T-cell (primary cell): ENCODE data around the gene ETFRF1. TPM values are rescaled to one million over a fixed set of nuclear protein-coding genes. Genes with fewer than 3 reads are reported as not detected.

ENCODE experiments used
- ATAC-seq, 4 experiments: fragments of 200-7000 bp in 3 of 4; fragments of 150-1000 bp in 1 of 4; cut with Tn5 transposase; replicated peaks in 1 of 4; 1 replicate in 3 of 4; 2 replicates in 1 of 4; pipeline ENCODE4 v1.10.0; 2021; ENCODE audit warnings: moderate library complexity in 3 of 4, mild to moderate bottlenecking in 2 of 4, moderate number of reproducible peaks in 1 of 4
- CTCF ChIA-PET, 2 donors: fragments of 300-600 bp; sonication (Branson Sonifier 250); formaldehyde crosslinking; loops; one replicate each; lab custom pipeline; 2022; ENCODE audit warnings: antibody characterized with exemption in 2 of 2; lab: Charles Lee
- POLR2A ChIA-PET, 2 donors: fragments of 300-600 bp; sonication (Branson Sonifier 250); formaldehyde crosslinking; loops; one replicate each; lab custom pipeline; 2022; ENCODE audit warnings: antibody characterized with exemption in 2 of 2; lab: Charles Lee
- DNase-seq, 35 experiments: peaks; one replicate each; pipeline versions ENCODE4 v3.0.0 to v3.0.0-alpha.2; 2013 to 2023
- H3K27ac ChIP-seq: one replicate; pipeline ENCODE4 v1.5.1; 2013; ENCODE audit warnings: low read length
- H3K27me3 ChIP-seq, 2 experiments: replicated peaks in 1 of 2; 1 replicate in 1 of 2; 2 replicates in 1 of 2; pipeline versions ENCODE4 v1.6.1 to v1.7.0; 2013; ENCODE audit warnings: low read length in 1 of 2, mixed read lengths in 1 of 2; ENCODE audit not compliant: control insufficient read depth in 2 of 2, insufficient read depth in 2 of 2; ENCODE audit errors: extremely low read depth in 1 of 2
- H3K36me3 ChIP-seq, 2 donors: 1 replicate in 1 of 2; 2 replicates in 1 of 2; pipeline versions ENCODE4 v1.6.1 to v1.7.0; 2013; ENCODE audit warnings: low read length in 1 of 2; ENCODE audit not compliant: control insufficient read depth in 2 of 2, insufficient read depth in 1 of 2; ENCODE audit errors: extremely low read depth in 1 of 2
- H3K4me1 ChIP-seq, 2 experiments: 1 replicate in 1 of 2; 2 replicates in 1 of 2; pipeline versions ENCODE4 v1.6.1 to v1.7.0; 2013; ENCODE audit warnings: low read length in 2 of 2, mixed read lengths in 1 of 2; ENCODE audit not compliant: insufficient read depth in 2 of 2, control insufficient read depth in 1 of 2; ENCODE audit errors: extremely low read depth in 1 of 2
- H3K4me3 ChIP-seq, 2 donors: 1 replicate in 1 of 2; 2 replicates in 1 of 2; pipeline versions ENCODE4 v1.5.1 to v1.7.0; 2013; ENCODE audit warnings: mild to moderate bottlenecking in 2 of 2, low read length in 1 of 2, moderate library complexity in 1 of 2; ENCODE audit not compliant: control insufficient read depth in 1 of 2; ENCODE audit errors: extremely low read depth in 1 of 2
- H3K9me3 ChIP-seq: 2 replicates; pipeline ENCODE4 v1.7.0; 2013
- H3K27ac Mint-ChIP-seq, 2 donors: one replicate each; pipeline ENCODE4 v1.8.0; 2020 to 2021; ENCODE audit warnings: mild to moderate bottlenecking in 2 of 2, mixed read lengths in 2 of 2
- H3K27me3 Mint-ChIP-seq, 2 donors: one replicate each; pipeline ENCODE4 v1.8.0; 2021 to 2022; ENCODE audit warnings: mixed read lengths in 2 of 2
- H3K36me3 Mint-ChIP-seq: one replicate; pipeline ENCODE4 v1.8.0; 2021; ENCODE audit warnings: mixed read lengths
- H3K4me1 Mint-ChIP-seq, 3 donors: one replicate each; pipeline ENCODE4 v1.8.0; 2020 to 2022; ENCODE audit warnings: mixed read lengths in 3 of 3, mild to moderate bottlenecking in 1 of 3
- H3K4me3 Mint-ChIP-seq, 3 donors: one replicate each; pipeline ENCODE4 v1.8.0; 2020 to 2022; ENCODE audit warnings: mild to moderate bottlenecking in 3 of 3, mixed read lengths in 3 of 3, moderate library complexity in 3 of 3
- H3K9me3 Mint-ChIP-seq, 3 donors: one replicate each; pipeline ENCODE4 v1.8.0; 2020 to 2022; ENCODE audit warnings: mixed read lengths in 3 of 3
- WGBS: methylation state at CpG from one replicate; pipeline ENCODE4 v1.1.5; 2013; ENCODE audit warnings: missing lambda C conversion rate; ENCODE audit not compliant: insufficient coverage; 5-methylcytosine and 5-hydroxymethylcytosine counted together
- total RNA-seq, 35 experiments: library from RNA in 6 of 35; stranded (reverse) in 6 of 35; fragments of 120-200 nt in 1 of 35; gene quantifications; one replicate each; pipeline versions ENCODE4 v1.2.1 to v1.2.4 and lab custom pipeline; 2013 to 2026

ETFRF1 gene
- total RNA-seq, 5 donors from 2014 or later (not counting 1 experiment from before 2014, with no cell fraction given), result 20.0 to 34.4 (median 22.1) TPM

- Histone ChIP-seq H3K27ac (no peak overlapping the region), H3K4me3 (no peak overlapping the region), H3K4me1 (peaks cover 0 to 2% of the 10 kb centered on the region in 2 experiments), H3K36me3 (peaks cover 5 to 30% of the 10 kb centered on the region in 2 donors), H3K9me3 (no peaks in the 10 kb centered on the region), H3K27me3 (no peaks in the 10 kb centered on the region)
- Mint-ChIP-seq H3K36me3 (peaks cover 37% of the 10 kb centered on the region), H3K27me3 (no peaks in the 10 kb centered on the region), H3K9me3 (no peaks in the 10 kb centered on the region), H3K4me3 (no peak overlapping the region), H3K4me1 (peaks cover 21 to 51% (median 43%) of the 10 kb centered on the region in 3 donors), H3K27ac (no peak overlapping the region)
- ChIA-PET POLR2A (interaction anchor here in 1 of 2 donors (1.5 kb wide), 1 partner anchor 23 kb away, joined by 4 read pairs; no protein-coding TSS in a partner anchor), CTCF (interaction anchor here in 1 of 2 donors (0.8 kb wide), 1 partner anchor 151 kb away, joined by 5 read pairs; no protein-coding TSS in a partner anchor)
- ATAC-seq, result no peak
- no peak for DNase-seq
- 100% methylated on average over 1 of the region's 1 CpG for WGBS
These were observed 41.2 kb downstream of the ETFRF1 start for GRCh38 chr12:25236190-25236589.

- peaks cover 3 to 5% of the 10 kb centered on the region in 2 experiments for H3K4me1 ChIP-seq
- WGBS, result 100% methylated on average over 1 of the region's 4 CpGs
- ChIA-PET CTCF (no interaction called here), POLR2A (interaction anchor here (0.6 to 1.5 kb wide), 2 partner anchors 19 to 24 kb away, joined by 3 to 4 read pairs; no protein-coding TSS in a partner anchor)
- no peaks in the 10 kb centered on the region for H3K27me3 ChIP-seq
- H3K36me3 ChIP-seq, result peaks cover 5 to 30% of the 10 kb centered on the region in 2 donors
- no peak overlapping the region for H3K27ac Mint-ChIP-seq
- peaks cover 26 to 56% (median 47%) of the 10 kb centered on the region in 3 donors for H3K4me1 Mint-ChIP-seq
- no peak overlapping the region for H3K4me3 ChIP-seq
- H3K36me3 Mint-ChIP-seq, result peaks cover 37% of the 10 kb centered on the region
- H3K27me3 Mint-ChIP-seq, result no peaks in the 10 kb centered on the region
- H3K9me3 Mint-ChIP-seq, result no peaks in the 10 kb centered on the region
- H3K27ac ChIP-seq, result no peak overlapping the region
- no peak overlapping the region for H3K4me3 Mint-ChIP-seq
- no peaks in the 10 kb centered on the region for H3K9me3 ChIP-seq
- no peak for ATAC-seq
- no peak for DNase-seq
These were observed 41.6 kb downstream of the ETFRF1 start for GRCh38 chr12:25236626-25237025.

- H3K9me3 ChIP-seq, result no peaks in the 10 kb centered on the region
- peak overlapping the region; percentile 60 for H3K27ac ChIP-seq
- Mint-ChIP-seq H3K36me3 (peaks cover 41% of the 10 kb centered on the region), H3K4me1 (peaks cover 49 to 70% (median 58%) of the 10 kb centered on the region in 3 donors), H3K9me3 (no peaks in the 10 kb centered on the region), H3K27me3 (no peaks in the 10 kb centered on the region), H3K27ac (peak overlapping the region; percentile 43 to 81), H3K4me3 (no peak overlapping the region)
- H3K4me3 ChIP-seq, result no peak overlapping the region
- peaks cover 5 to 19% of the 10 kb centered on the region in 2 donors for H3K36me3 ChIP-seq
- no peaks in the 10 kb centered on the region for H3K27me3 ChIP-seq
- DNase-seq, result peak in 28 of 35 experiments; percentile 16 to 75 (median 34)
- POLR2A ChIA-PET, result interaction anchor here (0.5 to 1.7 kb wide), 13 partner anchors 9 to 144 kb away, joined by 3 to 11 read pairs (median 5); partner anchors contain the start of genes KRAS (in 2 of the 2), DNAI7 (in 1 of the 2) and ETFRF1 (in 1 of the 2)
- peaks cover 4 to 10% of the 10 kb centered on the region in 2 experiments for H3K4me1 ChIP-seq
- peak; percentile 75 to 91 (median 79) for ATAC-seq
- CTCF ChIA-PET, result interaction anchor here (0.6 to 2.6 kb wide), 39 partner anchors 8 to 195 kb away, joined by 3 to 26 read pairs (median 4); partner anchors contain the start of genes DNAI7 (in 2 of the 2), ETFRF1 (in 2 of the 2) and KRAS (in 2 of the 2)
- no CpG with 5 or more reads among the region's 6 CpGs for WGBS
These were observed 46.4 kb downstream of the ETFRF1 start for GRCh38 chr12:25241167-25242020.

GRCh38 chr12:25242981-25243679 is 48.1 kb downstream of the ETFRF1 start:
- no peaks in the 10 kb centered on the region for H3K9me3 Mint-ChIP-seq
- H3K4me1 ChIP-seq, result peaks cover 4 to 14% of the 10 kb centered on the region in 2 experiments
- H3K36me3 Mint-ChIP-seq, result peaks cover 36% of the 10 kb centered on the region
- H3K4me3 Mint-ChIP-seq, result no peak overlapping the region
- H3K27me3 Mint-ChIP-seq, result no peaks in the 10 kb centered on the region
- no peak for ATAC-seq
- POLR2A ChIA-PET, result interaction anchor here in 1 of 2 donors (0.6 to 1.4 kb wide), 3 partner anchors 9 to 142 kb away, joined by 4 to 5 read pairs (median 5); no protein-coding TSS in a partner anchor
- peaks cover 53 to 65% (median 55%) of the 10 kb centered on the region in 3 donors for H3K4me1 Mint-ChIP-seq
- CTCF ChIA-PET, result interaction anchor here in 1 of 2 donors (1.1 to 2.6 kb wide), 3 partner anchors 25 to 134 kb away, joined by 3 to 10 read pairs (median 3); no protein-coding TSS in a partner anchor
- H3K27ac Mint-ChIP-seq, result peak overlapping the region; percentile 73 to 74
- WGBS, result no CpG with 5 or more reads among the region's 5 CpGs
- H3K27me3 ChIP-seq, result no peaks in the 10 kb centered on the region
- H3K9me3 ChIP-seq, result no peaks in the 10 kb centered on the region
- no peak overlapping the region for H3K27ac ChIP-seq
- no peak for DNase-seq
- no peak overlapping the region for H3K4me3 ChIP-seq
- peaks cover 0 to 11% of the 10 kb centered on the region in 2 donors for H3K36me3 ChIP-seq

GRCh38 chr12:25243680-25243990 is 48.6 kb downstream of the ETFRF1 start:
- Histone ChIP-seq H3K27ac (no peak overlapping the region), H3K4me1 (peaks cover 4 to 15% of the 10 kb centered on the region in 2 experiments), H3K4me3 (no peak overlapping the region), H3K36me3 (peaks cover 0 to 11% of the 10 kb centered on the region in 2 donors), H3K9me3 (no peaks in the 10 kb centered on the region), H3K27me3 (no peaks in the 10 kb centered on the region)
- peaks cover 55 to 67% (median 56%) of the 10 kb centered on the region in 3 donors for H3K4me1 Mint-ChIP-seq
- H3K4me3 Mint-ChIP-seq, result no peak overlapping the region
- peak overlapping the region in 1 of 2 donors; percentile 73 for H3K27ac Mint-ChIP-seq
- H3K27me3 Mint-ChIP-seq, result no peaks in the 10 kb centered on the region
- ChIA-PET POLR2A (interaction anchor here in 1 of 2 donors (0.6 kb wide), 1 partner anchor 93 kb away, joined by 4 read pairs; no protein-coding TSS in a partner anchor), CTCF (interaction anchor here in 1 of 2 donors (1.1 kb wide), 2 partner anchors 26 to 134 kb away, joined by 3 read pairs; no protein-coding TSS in a partner anchor)
- DNase-seq (no peak), ATAC-seq (no peak)
- no peaks in the 10 kb centered on the region for H3K9me3 Mint-ChIP-seq
- peaks cover 33% of the 10 kb centered on the region for H3K36me3 Mint-ChIP-seq
